ENCODE measurements around the gene UBR1. TPM values are rescaled to one million over a fixed set of nuclear protein-coding genes. Genes with fewer than 3 reads are reported as not detected.

UBR1 gene
- total RNA-seq, 2 experiments from 2014 or later: 19.8 to 33.5 TPM

DNA sequence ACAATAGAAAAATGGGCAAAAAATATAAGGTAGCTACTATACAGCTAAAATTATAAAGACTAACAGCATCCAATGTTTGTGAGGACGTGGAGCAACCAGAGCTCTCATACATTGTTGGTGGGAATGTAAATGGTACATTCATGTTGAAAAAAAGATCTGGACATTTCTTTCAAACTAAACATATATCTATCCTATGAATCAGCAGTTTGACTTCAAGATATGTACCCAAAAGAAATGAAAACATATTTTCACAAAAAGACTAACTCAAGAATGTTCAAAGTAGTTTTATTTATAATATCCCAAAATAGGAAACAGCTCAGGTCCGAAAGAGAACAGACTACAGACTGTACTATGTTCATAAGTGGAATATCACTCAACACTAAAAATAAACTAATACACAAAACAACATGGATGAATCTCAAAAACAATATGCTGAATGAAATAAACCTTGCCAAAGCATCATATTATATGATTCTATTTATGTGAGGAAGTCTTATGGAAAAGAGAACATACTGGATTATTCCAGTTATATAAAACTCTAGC is 176.5 kb downstream of the UBR1 start:
- Histone ChIP-seq H3K36me3 (ENCODE audit: insufficient read depth, low read length) (no peaks in the 10 kb centered on the region), H2AFZ (ENCODE audit: low read length) (no peak overlapping the region), H3K9me2 (ENCODE audit: insufficient read depth, low read length) (no peaks in the 10 kb centered on the region), H3K27ac (ENCODE audit: low read depth, low read length, poor library complexity, severe bottlenecking) (no peak overlapping the region), H3K4me3 (ENCODE audit: low read depth, low read length, poor library complexity, severe bottlenecking) (no peak overlapping the region), H4K20me1 (ENCODE audit: insufficient read depth, low read length) (no peaks in the 10 kb centered on the region), H3K79me2 (ENCODE audit: insufficient read depth, low read depth, low read length) (no peaks in the 10 kb centered on the region), H3K4me2 (ENCODE audit: low read length) (no peak overlapping the region), H3K4me1 (ENCODE audit: insufficient read depth, low read length, poor library complexity, severe bottlenecking) (no peaks in the 10 kb centered on the region), H3K9me3 (ENCODE audit: low read length) (no peaks in the 10 kb centered on the region)
- intact Hi-C loops (cut with micrococcal nuclease; ENCODE audit: unreplicated experiment): loop anchor here (5.0 to 10.0 kb wide), 2 partner anchors 132 to 195 kb away; partner anchors contain the start of gene CDAN1
- ChIA-PET CTCF (ENCODE audit: unreplicated experiment) (no interaction called here), POLR2A (no interaction called here)
- BruUV-seq (replicated peaks): no TSS peak
- no peak for TF ChIP-seq EZH2phosphoT487 (IDR thresholded peaks at IDR 0.05; ENCODE audit: borderline replicate concordance, low read depth, low read length)
- no peak for DNase-seq (ENCODE audit: low spot score)

DNA sequence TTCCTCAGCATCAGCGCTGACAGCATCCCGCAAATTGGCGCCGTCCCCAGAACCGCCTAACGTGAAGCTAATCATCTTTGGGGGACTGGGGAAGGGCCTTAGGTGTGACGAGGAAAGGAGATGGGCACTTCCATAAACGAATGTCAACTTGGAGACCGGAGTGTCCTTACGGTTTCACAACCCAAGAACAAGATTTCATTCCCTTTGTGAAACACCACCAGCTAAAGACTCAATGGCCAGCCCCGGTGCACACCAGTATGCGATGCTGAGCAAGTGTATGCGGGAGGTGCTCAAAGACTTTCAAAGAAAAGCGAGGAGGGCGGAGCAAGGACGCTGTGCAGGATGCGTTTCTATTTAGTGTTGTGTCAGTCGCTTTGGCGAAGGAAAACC is 184.5 kb downstream of the UBR1 start:
- Histone ChIP-seq H3K4me1 (ENCODE audit: insufficient read depth, low read length, poor library complexity, severe bottlenecking) (peaks cover 26% of the 10 kb centered on the region), H4K20me1 (ENCODE audit: insufficient read depth, low read length) (0 out of 2 replicates have a peak, but pooled peaks cover 3% of the 10 kb centered on the region), H3K9me2 (ENCODE audit: insufficient read depth, low read length) (no peaks in the 10 kb centered on the region), H3K27ac (ENCODE audit: low read depth, low read length, poor library complexity, severe bottlenecking) (no peak overlapping the region), H3K36me3 (ENCODE audit: insufficient read depth, low read length) (peaks cover 2% of the 10 kb centered on the region; the same call in 1 of the 2 replicates), H3K4me3 (ENCODE audit: low read depth, low read length, poor library complexity, severe bottlenecking) (peak overlapping the region; percentile 74), H3K9me3 (ENCODE audit: low read length) (peaks cover 2% of the 10 kb centered on the region; the same call in 1 of the 2 replicates), H3K79me2 (ENCODE audit: insufficient read depth, low read depth, low read length) (peaks cover 40% of the 10 kb centered on the region), H2AFZ (ENCODE audit: low read length) (peak overlapping the region; percentile 100), H3K4me2 (ENCODE audit: low read length) (peak overlapping the region; percentile 93)
- ChIA-PET POLR2A (interaction anchor here (0.6 to 1.3 kb wide), 2 partner anchors 142 to 215 kb away, joined by 3 to 4 read pairs; no protein-coding TSS in a partner anchor), CTCF (ENCODE audit: unreplicated experiment) (no interaction called here)
- intact Hi-C loops (cut with micrococcal nuclease; ENCODE audit: unreplicated experiment): loop anchor here (10.0 kb wide), 1 partner anchor 187 kb away; the partner anchor contains the start of gene CDAN1
- TF ChIP-seq EZH2phosphoT487 (IDR thresholded peaks at IDR 0.05; ENCODE audit: borderline replicate concordance, low read depth, low read length): no peak
- peak; percentile 40 for DNase-seq (ENCODE audit: low spot score)
- BruUV-seq (replicated peaks): no TSS peak

GRCh38 chr15:42920519-42921341 is 185.1 kb downstream of the UBR1 start, which contains the start of gene TTBK2:
TSS of gene TTBK2 (minus strand) at chr15:42920778. CDS start at chr15:42878617, 42,161 bp downstream.
- peaks cover 4% of the 10 kb centered on the region; the same call in 1 of the 2 replicates for H3K9me3 ChIP-seq (ENCODE audit: low read length)
- H3K4me1 ChIP-seq (ENCODE audit: insufficient read depth, low read length, poor library complexity, severe bottlenecking): peaks cover 32% of the 10 kb centered on the region
- peaks cover 46% of the 10 kb centered on the region for H3K79me2 ChIP-seq (ENCODE audit: insufficient read depth, low read depth, low read length)
- peaks cover 3% of the 10 kb centered on the region; the same call in 1 of the 2 replicates for H3K36me3 ChIP-seq (ENCODE audit: insufficient read depth, low read length)
- H2AFZ ChIP-seq (ENCODE audit: low read length): peak within 1 kb of the TSS; percentile 100
- no peak for TF ChIP-seq CTCF (conservative IDR thresholded peaks at IDR 0.05; ENCODE audit: low read length)
- TF ChIP-seq EZH2phosphoT487 (IDR thresholded peaks at IDR 0.05; ENCODE audit: borderline replicate concordance, low read depth, low read length): no peak
- H3K4me2 ChIP-seq (ENCODE audit: low read length): peak within 1 kb of the TSS; percentile 96
- no TSS peak for BruUV-seq (replicated peaks)
- POLR2A ChIA-PET: interaction anchor here (0.6 to 1.3 kb wide), 2 partner anchors 141 to 215 kb away, joined by 3 to 4 read pairs; no protein-coding TSS in a partner anchor
- H3K27ac ChIP-seq (ENCODE audit: low read depth, low read length, poor library complexity, severe bottlenecking): peak within 1 kb of the TSS; percentile 15
- 0 out of 2 replicates have a peak, but pooled peaks cover 3% of the 10 kb centered on the region for H4K20me1 ChIP-seq (ENCODE audit: insufficient read depth, low read length)
- H3K4me3 ChIP-seq (ENCODE audit: low read depth, low read length, poor library complexity, severe bottlenecking): peak within 1 kb of the TSS; percentile 74
- intact Hi-C loops (cut with micrococcal nuclease; ENCODE audit: unreplicated experiment): loop anchor here (10.0 kb wide), 1 partner anchor 186 kb away; the partner anchor contains the start of gene CDAN1
- H3K9me2 ChIP-seq (ENCODE audit: insufficient read depth, low read length): no peaks in the 10 kb centered on the region
- DNase-seq (ENCODE audit: low spot score): peak; percentile 99
- CTCF ChIA-PET (ENCODE audit: unreplicated experiment): no interaction called here

All from OCI-LY7 (cell line).